HL-60 (cell line): ENCODE results near the gene STK24.

Experiments used
- DNase-seq, 2 experiments: peaks; one replicate each; pipeline ENCODE4 v3.0.0-alpha.2; 2010 to 2020; ENCODE audit warnings: low read depth in 1 of 2, low spot score in 1 of 2
- H3K27ac ChIP-seq: fragments of 250-450 bp; sonication (Bioruptor Pico); replicated peaks from 2 replicates; pipeline ENCODE4 v1.5.1; 2020; ENCODE audit warnings: mild to moderate bottlenecking, moderate library complexity
- H3K27me3 ChIP-seq: fragments of 250-450 bp; sonication (Bioruptor Pico); 2 replicates; pipeline ENCODE4 v1.5.1; 2021; ENCODE audit warnings: mild to moderate bottlenecking, moderate library complexity; ENCODE audit not compliant: insufficient read depth, poor library complexity, severe bottlenecking
- H3K4me3 ChIP-seq: replicated peaks from 2 replicates; pipeline ENCODE4 v1.5.1; 2011; ENCODE audit warnings: mild to moderate bottlenecking, control low read depth, low read length; ENCODE audit not compliant: insufficient read depth
- CTCF ChIP-seq: IDR thresholded peaks from one replicate; pipeline ENCODE4 v1.5.1; 2011; ENCODE audit warnings: low read length, control low read depth, inconsistent platforms; ENCODE audit not compliant: insufficient read depth
- GABPA ChIP-seq: IDR thresholded peaks from 2 replicates; pipeline ENCODE4 v1.6.1; 2012; ENCODE audit warnings: low read depth
- POLR2AphosphoS5 ChIP-seq: IDR thresholded peaks from 2 replicates; pipeline ENCODE4 v1.6.1; 2012; ENCODE audit warnings: low read depth
- REST ChIP-seq: IDR thresholded peaks from 2 replicates; pipeline ENCODE4 v1.6.1; 2012; ENCODE audit warnings: low read depth; ENCODE audit not compliant: insufficient replicate concordance
- SPI1 ChIP-seq: IDR thresholded peaks from 2 replicates; pipeline ENCODE4 v1.6.1; 2012; ENCODE audit warnings: low read depth, mild to moderate bottlenecking, borderline replicate concordance

STK24 gene

DNA sequence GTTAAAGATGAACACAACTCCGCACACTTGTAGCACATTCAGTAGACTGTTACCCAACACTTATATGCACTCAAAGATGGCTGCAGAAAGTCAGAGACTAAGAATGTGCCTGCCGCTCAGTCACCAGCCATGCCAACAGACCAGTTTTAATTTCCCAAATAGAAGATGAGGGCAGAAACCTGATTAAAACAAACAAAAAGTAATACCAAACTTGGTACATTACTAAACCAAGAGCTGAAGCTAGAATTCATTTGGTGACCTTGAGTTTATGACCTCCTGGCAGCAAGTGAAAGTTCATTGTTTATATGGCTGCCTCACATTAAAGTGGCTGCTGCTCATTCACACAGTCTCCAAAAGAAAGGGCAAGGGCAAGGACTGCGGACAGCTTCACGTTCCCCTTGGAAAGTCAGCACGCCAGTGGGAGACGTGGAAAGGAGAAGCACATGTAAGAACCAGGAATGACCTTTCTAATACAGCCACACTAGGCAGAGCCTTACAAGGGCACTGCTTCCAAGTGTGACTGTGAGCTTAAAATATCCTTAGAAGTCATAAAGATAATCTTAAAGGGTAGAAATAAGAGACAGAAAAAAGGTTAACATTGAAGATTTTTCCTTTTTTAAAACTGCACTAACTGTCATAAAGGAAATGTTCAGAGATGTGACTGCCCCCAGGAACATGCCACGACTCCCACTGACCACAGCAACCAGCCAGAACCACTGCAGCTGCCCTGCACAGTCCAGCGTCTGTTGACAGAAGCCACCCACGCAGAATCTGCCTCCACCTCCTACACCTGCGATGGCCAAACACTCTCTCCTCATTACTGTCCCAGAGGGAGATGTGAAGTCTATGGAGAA, 73.5 kb downstream of the STK24 start:
- H3K4me3 ChIP-seq = no peak overlapping the region
- no peak for TF ChIP-seq POLR2AphosphoS5
- no peak for TF ChIP-seq SPI1
- TF ChIP-seq GABPA = no peak
- TF ChIP-seq REST = no peak
- no peak for TF ChIP-seq CTCF
- H3K27ac ChIP-seq = no peak overlapping the region
- no peak for DNase-seq
- H3K27me3 ChIP-seq = no peaks in the 10 kb centered on the region

GRCh38 chr13:98500963-98501421, 75.9 kb downstream of the STK24 start:
- no peak overlapping the region for H3K4me3 ChIP-seq
- DNase-seq = no peak
- no peak overlapping the region for H3K27ac ChIP-seq
- H3K27me3 ChIP-seq = no peaks in the 10 kb centered on the region
- TF ChIP-seq REST (no peak), CTCF (no peak), POLR2AphosphoS5 (no peak), GABPA (no peak), SPI1 (no peak)

DNA sequence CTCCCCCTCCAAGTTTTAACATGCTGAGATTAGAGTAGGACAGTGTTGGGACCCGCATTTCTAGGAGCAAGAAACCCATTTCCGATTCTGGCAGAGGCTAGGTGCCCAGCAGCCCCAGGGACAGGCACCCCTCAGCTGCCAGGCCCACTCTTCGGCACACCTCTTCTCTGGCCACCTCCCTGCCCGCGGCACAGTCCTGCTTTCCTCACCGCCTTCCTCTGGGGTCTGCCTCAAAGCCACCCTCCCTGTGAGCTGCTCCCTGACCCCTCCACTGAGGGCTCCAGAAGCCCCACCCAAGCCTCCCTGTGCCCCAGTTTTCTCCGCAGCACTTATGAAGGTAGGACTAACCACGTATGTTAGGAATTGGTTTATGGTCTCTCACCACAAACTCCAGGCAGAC, 79.9 kb downstream of the STK24 start:
- no peak for DNase-seq
- no peaks in the 10 kb centered on the region for H3K27me3 ChIP-seq
- TF ChIP-seq POLR2AphosphoS5 (no peak), CTCF (no peak), REST (no peak), SPI1 (no peak), GABPA (no peak)
- H3K27ac ChIP-seq = no peak overlapping the region
- H3K4me3 ChIP-seq = no peak overlapping the region
